HG02938 (cell line): ENCODE results near the gene HP1BP3.
"Not testable (repeated sequence)": the region's sequence is repeated elsewhere in the genome, so short reads cannot be mapped to it uniquely, and the experiment has no call there.

Experiments used
- ATAC-seq: cut with Tn5 transposase; IDR thresholded peaks from one replicate; pipeline ENCODE4 v1.9.1; 2021; ENCODE audit warnings: mild to moderate bottlenecking, moderate library complexity; ENCODE audit not compliant: unreplicated experiment

Gene HP1BP3

DNA sequence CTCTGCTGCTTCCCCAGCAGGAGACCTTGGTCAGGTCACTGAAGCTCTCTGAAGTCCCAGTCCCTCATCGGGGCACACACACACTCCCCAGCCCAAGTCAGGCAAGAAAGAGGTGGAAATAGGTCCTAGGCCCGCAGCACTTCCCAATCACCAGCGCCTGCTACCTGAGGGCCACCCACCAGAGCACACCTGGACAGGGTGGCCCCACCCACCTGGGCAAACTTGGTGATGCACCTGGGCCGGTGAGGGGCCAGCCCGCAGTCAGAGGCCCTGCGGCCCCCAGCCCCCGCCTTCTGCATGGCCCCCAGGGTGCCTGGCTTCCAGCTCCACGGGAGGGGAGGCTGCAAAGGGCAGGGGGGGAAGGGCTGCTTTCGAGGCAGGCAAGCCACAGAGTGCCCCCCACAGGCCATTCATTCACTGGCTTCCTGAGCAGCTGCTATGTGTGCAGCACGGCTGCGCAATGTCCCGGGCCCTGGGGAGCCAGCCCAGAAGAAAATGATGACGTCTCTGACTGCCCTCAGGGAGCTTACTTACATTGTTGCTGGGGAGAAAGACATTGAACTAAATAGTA is 59.3 kb downstream of the HP1BP3 start:
- ATAC-seq: no peak

GRCh38 chr1:20726932-20727745 is 60.0 kb downstream of the HP1BP3 start:
- ATAC-seq: no peak

- ATAC-seq: no peak
Measured at GRCh38 chr1:20726118-20726911, 60.8 kb downstream of the HP1BP3 start.

DNA sequence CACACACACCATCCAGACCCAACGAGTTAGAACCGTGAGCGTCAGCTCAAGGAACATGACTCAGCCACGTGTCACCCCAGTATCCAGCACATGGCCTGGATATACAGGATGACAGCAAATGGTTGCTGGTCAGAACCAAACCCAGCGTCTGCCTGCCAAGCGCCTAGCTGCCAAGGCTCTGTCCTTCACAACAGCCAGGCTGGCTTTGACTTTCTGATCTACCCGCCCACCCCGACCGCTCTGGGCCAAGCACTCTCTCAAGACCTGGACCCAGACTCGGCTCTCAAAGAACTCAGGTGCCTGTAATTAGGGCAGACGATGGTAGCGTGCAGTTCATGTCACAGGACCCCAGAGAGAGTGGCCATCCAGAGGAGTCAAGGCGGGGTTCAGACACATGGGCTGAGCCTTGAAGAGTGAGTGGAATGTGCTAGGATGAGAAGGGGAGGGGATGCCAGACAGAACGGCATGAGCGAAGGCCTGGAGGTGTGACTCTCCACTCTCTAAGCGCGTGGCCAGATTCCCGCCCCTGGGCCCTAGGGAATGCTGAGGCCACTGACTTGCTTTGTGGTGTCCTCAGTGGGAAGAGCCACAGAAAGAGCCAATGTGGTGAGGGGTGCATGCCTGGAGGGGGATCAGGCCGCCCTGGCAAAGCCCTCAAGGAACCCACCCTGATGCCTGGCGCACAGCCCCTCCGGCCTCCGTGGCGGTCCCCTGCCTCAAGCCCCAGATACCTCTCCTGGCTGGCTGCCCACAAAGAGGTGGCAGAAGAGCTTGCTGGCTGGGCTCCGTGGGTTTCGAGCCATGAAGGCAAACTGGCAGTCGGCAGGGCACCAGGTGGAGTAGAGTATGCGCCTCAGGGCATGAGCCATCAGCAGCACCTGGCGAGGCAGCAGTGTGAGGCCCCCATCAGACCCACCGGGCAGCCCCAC is 61.7 kb downstream of the HP1BP3 start:
- no peak for ATAC-seq

GRCh38 chr1:20724364-20725188 is 62.5 kb downstream of the HP1BP3 start:
- ATAC-seq: no peak

DNA sequence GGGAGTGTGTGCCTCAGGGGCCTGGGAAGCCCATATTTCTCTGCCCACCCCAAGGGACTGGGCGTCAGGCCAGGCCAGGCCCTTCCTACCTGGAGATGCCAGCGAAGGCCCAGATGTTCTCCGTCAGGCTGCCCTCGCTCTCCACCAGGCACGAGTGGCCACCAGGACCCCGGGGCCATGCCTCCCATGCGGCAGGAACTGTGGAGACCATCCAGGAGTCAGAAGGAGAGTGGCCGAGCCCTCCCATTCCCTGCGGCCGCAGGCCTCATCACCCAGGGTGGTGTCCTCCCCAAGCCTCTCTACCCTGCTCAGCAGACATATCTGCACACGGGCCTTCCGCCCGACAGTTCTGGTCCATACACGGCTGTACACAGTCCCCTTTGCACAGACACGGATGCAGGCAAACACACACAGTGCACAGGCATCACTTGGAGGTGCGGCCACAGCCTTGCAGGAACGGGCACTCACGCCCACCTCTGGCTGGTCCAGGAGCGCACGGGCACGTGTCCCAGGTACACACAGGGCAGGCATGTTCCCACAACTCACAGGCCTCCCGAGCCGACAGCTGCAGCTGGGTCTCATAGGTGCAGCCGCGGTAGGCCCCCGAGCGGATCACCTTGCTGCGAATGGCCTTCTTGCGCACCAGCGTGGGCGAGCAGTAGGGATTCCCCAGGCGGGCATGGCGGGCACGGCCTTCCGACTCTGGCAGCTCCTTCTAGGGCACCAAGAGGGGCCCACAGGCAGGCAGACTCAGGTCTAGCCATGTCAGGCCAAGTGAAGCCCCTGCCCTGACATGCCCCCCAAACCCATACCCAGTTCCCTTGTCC is 63.4 kb downstream of the HP1BP3 start:
- ATAC-seq: no peak

GRCh38 chr1:20723159-20723536 is 64.0 kb downstream of the HP1BP3 start:
- ATAC-seq: no peak

DNA sequence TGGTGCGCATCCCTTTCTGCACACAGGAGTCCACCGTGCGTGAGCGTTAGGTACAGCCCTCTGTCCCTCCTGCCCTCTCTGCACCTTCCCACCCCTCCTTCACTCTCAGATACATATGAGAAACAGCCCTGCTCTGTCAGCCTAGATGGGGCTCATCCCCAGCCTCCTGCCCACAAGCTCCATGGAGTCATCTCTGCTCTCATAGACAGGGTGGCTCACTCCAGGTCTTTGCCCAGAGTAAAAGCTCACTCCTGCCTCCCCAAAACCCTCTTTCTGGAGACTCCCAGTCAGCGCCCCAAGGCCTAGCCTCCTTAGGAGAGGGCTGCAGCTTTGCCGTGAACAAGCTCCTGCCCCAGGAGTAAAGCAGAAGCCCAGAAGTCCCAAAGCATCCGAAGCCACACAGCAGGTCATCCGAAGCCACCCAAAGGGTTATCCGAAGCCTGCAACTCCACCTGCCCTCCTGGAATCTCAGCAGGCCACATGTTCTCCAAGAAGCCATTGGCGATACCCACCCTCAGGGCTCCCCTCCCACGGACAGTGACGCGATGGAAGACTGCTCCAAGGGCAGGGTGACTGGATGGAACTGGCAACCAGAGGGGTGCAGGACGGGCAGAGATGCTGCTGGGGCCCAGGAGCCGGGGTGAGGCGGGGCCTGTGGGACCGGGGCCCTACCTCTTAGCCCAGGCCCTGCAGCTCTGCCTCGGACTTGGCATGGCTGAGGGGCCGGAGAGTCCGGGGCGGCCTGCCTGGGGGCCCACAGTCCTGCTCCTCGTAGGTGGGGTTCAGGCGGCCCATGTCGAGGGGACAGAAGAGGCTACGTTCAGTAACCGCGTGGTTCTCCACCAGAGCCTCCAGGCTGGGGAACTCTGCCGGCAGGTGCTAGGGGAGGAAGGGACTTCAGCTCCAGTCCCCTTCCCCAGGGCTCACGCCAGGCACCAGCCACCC is 65.7 kb downstream of the HP1BP3 start:
- no peak for ATAC-seq

DNA sequence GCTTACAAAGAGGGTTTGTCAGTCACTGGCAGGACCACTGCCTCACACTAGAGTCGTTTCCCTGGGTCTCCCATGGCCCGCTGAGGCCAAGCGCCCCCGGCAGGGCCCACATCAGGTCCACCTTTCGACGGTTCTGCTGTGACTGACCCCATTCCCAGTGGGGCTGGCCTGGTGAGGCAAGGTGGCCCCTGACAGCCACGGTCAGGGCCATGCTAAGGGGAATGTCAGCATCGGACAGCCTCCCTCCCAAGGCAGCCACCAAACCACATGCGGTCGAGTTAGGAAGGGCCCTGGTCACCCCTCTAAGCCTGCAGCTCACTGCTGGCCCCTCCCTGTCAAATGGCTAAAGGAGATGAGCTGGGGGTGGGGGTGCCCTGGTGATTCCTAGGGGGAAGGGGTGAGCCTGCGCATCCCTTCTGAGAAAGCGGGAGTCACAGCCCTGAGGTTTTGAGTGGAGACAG is 66.4 kb downstream of the HP1BP3 start:
- no peak for ATAC-seq

- ATAC-seq: no peak
Measured at GRCh38 chr1:20719871-20720620, 67.1 kb downstream of the HP1BP3 start.

GRCh38 chr1:20719261-20719660 is 67.8 kb downstream of the HP1BP3 start:
- ATAC-seq: no peak

GRCh38 chr1:20718343-20718882 is 68.7 kb downstream of the HP1BP3 start:
- not testable (repeated sequence) for ATAC-seq

- ATAC-seq: no peak
Measured at GRCh38 chr1:20717452-20718342, 69.4 kb downstream of the HP1BP3 start, which contains the start of gene KIF17. Gene KIF17 (minus strand): TSS chr1:20718007. CDS start chr1:20717706, 301 bp downstream.

DNA sequence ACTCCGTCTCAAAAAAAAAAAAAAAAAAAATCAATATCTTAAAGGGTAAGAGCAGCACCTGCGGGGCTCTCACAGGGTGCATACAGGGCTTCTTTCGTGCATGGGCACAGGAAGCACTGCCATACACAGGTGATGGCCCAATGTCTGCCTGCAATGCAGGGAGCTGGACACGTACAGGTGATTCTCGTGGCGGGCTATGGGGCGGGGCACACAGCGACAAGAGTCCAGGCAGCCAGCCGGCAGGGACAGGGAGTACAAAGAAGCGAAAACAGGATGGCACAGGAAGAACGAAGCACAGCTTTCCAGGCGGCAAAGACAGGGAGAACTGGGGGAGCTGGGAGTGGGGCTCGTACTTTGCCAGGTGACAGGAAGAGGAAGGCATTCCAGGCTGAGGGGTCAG is 70.9 kb downstream of the HP1BP3 start:
- ATAC-seq: no peak

GRCh38 chr1:20715406-20715805 is 71.7 kb downstream of the HP1BP3 start:
- no peak for ATAC-seq

- ATAC-seq: no peak
Measured at GRCh38 chr1:20713440-20713839, 73.7 kb downstream of the HP1BP3 start.
